Activated CD8-positive, alpha-beta memory T cell treated with anti-CD3 and anti-CD28 coated beads, Interleukin-2, amount 10 ng/mL, durations not matched to agents 7 days and 5 days (primary cell): ENCODE measurements around the gene DLG4. TPM values are rescaled to one million over a fixed set of nuclear protein-coding genes. Genes with fewer than 3 reads are reported as not detected.
"Not testable (repeated sequence)": the region's sequence is repeated elsewhere in the genome, so short reads cannot be mapped to it uniquely, and the experiment has no call there.

Experiments
- ATAC-seq: fragments of 150-1000 bp; cut with Tn5 transposase; one replicate; pipeline ENCODE4 v1.10.0; 2021; ENCODE audit warnings: moderate library complexity
- CTCF ChIA-PET: fragments of 350-600 bp; sonication (Branson Sonifier 250); formaldehyde crosslinking; loops from one replicate; lab custom pipeline; 2021; ENCODE audit warnings: antibody characterized with exemption; lab: Charles Lee
- DNase-seq: peaks from one replicate; pipeline ENCODE4 v3.0.0-alpha.2; 2020
- H3K27ac Mint-ChIP-seq: one replicate; pipeline ENCODE4 v1.8.0; 2021; ENCODE audit warnings: mild to moderate bottlenecking, mixed read lengths
- H3K27me3 Mint-ChIP-seq: one replicate; pipeline ENCODE4 v1.8.0; 2021; ENCODE audit warnings: mixed read lengths
- H3K36me3 Mint-ChIP-seq: one replicate; pipeline ENCODE4 v1.8.0; 2021; ENCODE audit warnings: mild to moderate bottlenecking, mixed read lengths
- H3K4me1 Mint-ChIP-seq: one replicate; pipeline ENCODE4 v1.8.0; 2021; ENCODE audit warnings: mixed read lengths
- H3K4me3 Mint-ChIP-seq: one replicate; pipeline ENCODE4 v1.8.0; 2021; ENCODE audit warnings: mild to moderate bottlenecking, moderate library complexity, mixed read lengths
- H3K9me3 Mint-ChIP-seq: one replicate; pipeline ENCODE4 v1.8.0; 2022; ENCODE audit warnings: low read depth, mixed read lengths
- total RNA-seq, 2 experiments: library from RNA; stranded (reverse); gene quantifications; one replicate each; pipeline ENCODE4 v1.2.3, GENCODE V29; 2021

The DLG4 gene
- total RNA-seq, 2 experiments from 2014 or later = 4.9 to 5.3 TPM

- CTCF ChIA-PET = interaction anchor here (0.9 to 1.8 kb wide), 2 partner anchors 18 to 150 kb away, joined by 3 to 4 read pairs; no protein-coding TSS in a partner anchor
- Mint-ChIP-seq H3K27ac (no peak overlapping the region), H3K36me3 (no peaks in the 10 kb centered on the region), H3K27me3 (no peaks in the 10 kb centered on the region), H3K4me3 (no peak overlapping the region), H3K4me1 (no peaks in the 10 kb centered on the region), H3K9me3 (no peaks in the 10 kb centered on the region)
- ATAC-seq (no peak), DNase-seq (no peak)
Measured at GRCh38 chr17:7195971-7196370, 23.7 kb downstream of the DLG4 start.

DNA sequence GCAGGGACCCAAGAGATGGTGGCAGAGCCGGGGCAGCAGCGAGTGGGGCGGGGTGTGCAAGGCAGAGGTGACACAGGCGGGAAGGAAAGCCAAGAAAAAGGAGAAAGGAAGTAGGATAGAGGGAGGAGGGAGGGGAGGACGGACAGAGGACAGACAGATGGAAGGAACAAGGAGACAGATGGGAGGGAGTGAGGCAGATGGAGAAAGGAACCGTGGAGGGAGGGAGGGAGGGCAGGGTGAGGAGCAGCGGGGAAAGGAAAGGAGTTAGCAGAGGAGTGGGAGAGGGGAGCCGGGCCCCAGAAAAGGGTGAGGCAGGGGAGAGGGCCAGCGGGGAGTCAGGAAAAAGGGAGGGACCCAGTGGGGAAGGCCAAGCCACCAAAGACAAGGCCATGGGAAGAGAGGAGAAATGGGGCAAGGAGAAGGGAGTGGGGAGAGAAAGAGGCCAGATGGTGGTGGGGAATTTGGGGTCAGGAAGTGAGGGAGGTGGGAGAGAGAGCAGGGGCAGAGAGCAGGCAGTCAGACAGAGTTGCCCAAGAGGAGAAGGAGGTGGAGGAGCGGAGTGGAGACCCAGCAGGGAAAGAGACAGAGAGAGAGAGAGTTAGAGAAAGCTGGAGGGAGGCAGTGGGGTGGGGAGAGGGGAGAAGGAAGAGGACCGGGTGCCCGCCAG is 27.2 kb downstream of the DLG4 start:
- Mint-ChIP-seq H3K36me3 (no peaks in the 10 kb centered on the region), H3K4me3 (no peak overlapping the region), H3K27me3 (no peaks in the 10 kb centered on the region), H3K9me3 (no peaks in the 10 kb centered on the region), H3K4me1 (no peaks in the 10 kb centered on the region), H3K27ac (no peak overlapping the region)
- CTCF ChIA-PET = no interaction called here
- no peak for ATAC-seq
- no peak for DNase-seq

DNA sequence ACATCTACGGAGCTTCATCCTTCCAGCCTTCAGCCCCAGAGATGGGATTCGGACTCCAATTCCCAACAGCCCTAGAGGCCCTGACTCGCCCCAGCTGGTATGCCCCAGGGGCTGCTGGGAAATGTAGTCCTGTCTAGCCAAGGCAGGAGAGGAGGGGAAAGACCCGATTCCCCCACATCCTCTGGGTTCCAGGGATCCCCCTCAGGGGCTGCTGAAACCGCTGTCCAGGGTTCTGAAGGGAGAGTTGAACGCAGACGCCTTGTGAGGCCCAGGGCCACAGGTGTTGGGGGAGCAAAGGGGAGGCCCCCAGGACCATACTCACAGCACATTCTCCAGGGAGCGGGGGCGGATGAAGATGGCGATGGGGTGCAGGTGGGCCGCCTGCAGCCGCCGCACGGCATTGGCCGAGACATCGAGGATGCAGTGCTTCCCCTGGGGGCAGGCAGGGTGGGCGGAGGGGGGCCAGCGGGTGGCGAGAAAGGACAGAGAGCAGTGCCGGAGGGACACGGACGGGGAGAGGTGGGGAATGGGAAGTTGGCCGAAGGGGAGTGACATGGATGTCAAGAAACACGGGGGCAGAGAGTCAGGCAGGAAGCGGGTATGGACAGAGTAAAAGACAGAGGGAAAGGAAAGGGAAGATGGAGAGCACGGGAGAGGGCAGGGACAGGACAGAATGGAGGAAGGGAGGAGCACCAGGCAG is 27.9 kb downstream of the DLG4 start:
- no peaks in the 10 kb centered on the region for H3K9me3 Mint-ChIP-seq
- CTCF ChIA-PET = interaction anchor here (1.0 to 1.3 kb wide), 2 partner anchors 15 to 59 kb away, joined by 3 read pairs; no protein-coding TSS in a partner anchor
- DNase-seq = peak; percentile 57
- no peak overlapping the region for H3K27ac Mint-ChIP-seq
- H3K4me3 Mint-ChIP-seq = no peak overlapping the region
- peak; percentile 62 for ATAC-seq
- H3K4me1 Mint-ChIP-seq = no peaks in the 10 kb centered on the region
- no peaks in the 10 kb centered on the region for H3K36me3 Mint-ChIP-seq
- no peaks in the 10 kb centered on the region for H3K27me3 Mint-ChIP-seq

- no peaks in the 10 kb centered on the region for H3K27me3 Mint-ChIP-seq
- no peaks in the 10 kb centered on the region for H3K9me3 Mint-ChIP-seq
- no peak overlapping the region for H3K4me3 Mint-ChIP-seq
- DNase-seq (no peak), ATAC-seq (no peak)
- no peak overlapping the region for H3K27ac Mint-ChIP-seq
- CTCF ChIA-PET = interaction anchor here (1.0 to 1.3 kb wide), 2 partner anchors 14 to 58 kb away, joined by 3 read pairs; no protein-coding TSS in a partner anchor
- H3K36me3 Mint-ChIP-seq = no peaks in the 10 kb centered on the region
- H3K4me1 Mint-ChIP-seq = no peaks in the 10 kb centered on the region
Measured at GRCh38 chr17:7191069-7191468, 28.6 kb downstream of the DLG4 start.

- H3K4me1 Mint-ChIP-seq = no peaks in the 10 kb centered on the region
- DNase-seq = no peak
- H3K27ac Mint-ChIP-seq = no peak overlapping the region
- CTCF ChIA-PET = interaction anchor here (1.0 to 1.3 kb wide), 3 partner anchors 12 to 58 kb away, joined by 3 to 4 read pairs (median 3); no protein-coding TSS in a partner anchor
- no peaks in the 10 kb centered on the region for H3K36me3 Mint-ChIP-seq
- no peaks in the 10 kb centered on the region for H3K9me3 Mint-ChIP-seq
- H3K4me3 Mint-ChIP-seq = no peak overlapping the region
- H3K27me3 Mint-ChIP-seq = no peaks in the 10 kb centered on the region
- ATAC-seq = no peak
Measured at GRCh38 chr17:7190276-7190917, 29.2 kb downstream of the DLG4 start.

DNA sequence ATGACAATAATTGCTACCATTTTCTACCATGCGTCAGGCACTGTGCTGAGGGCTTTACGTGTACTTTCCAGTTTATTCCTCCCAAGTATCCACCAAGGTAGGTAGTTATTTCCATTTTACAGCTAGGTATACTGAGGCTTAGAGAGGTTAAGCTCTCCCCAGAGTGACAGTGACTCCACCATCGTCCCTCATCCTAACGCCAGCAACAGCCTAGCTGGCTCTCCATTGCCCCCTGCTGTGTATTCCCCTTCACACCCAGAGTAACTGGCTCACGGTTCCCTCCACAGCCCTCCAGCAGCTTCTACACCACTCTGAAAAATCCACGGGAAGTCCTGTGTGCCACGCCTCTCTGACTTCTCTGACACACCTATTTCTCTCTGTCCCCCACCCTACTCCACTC is 33.4 kb downstream of the DLG4 start:
- H3K4me3 Mint-ChIP-seq = no peak overlapping the region
- CTCF ChIA-PET = interaction anchor here (1.1 to 1.2 kb wide), 2 partner anchors 9 to 140 kb away, joined by 5 to 10 read pairs; no protein-coding TSS in a partner anchor
- H3K27ac Mint-ChIP-seq = no peak overlapping the region
- H3K36me3 Mint-ChIP-seq = no peaks in the 10 kb centered on the region
- ATAC-seq (peak; percentile 42), DNase-seq (no peak)
- H3K4me1 Mint-ChIP-seq = no peaks in the 10 kb centered on the region
- H3K27me3 Mint-ChIP-seq = no peaks in the 10 kb centered on the region
- H3K9me3 Mint-ChIP-seq = no peaks in the 10 kb centered on the region

DNA sequence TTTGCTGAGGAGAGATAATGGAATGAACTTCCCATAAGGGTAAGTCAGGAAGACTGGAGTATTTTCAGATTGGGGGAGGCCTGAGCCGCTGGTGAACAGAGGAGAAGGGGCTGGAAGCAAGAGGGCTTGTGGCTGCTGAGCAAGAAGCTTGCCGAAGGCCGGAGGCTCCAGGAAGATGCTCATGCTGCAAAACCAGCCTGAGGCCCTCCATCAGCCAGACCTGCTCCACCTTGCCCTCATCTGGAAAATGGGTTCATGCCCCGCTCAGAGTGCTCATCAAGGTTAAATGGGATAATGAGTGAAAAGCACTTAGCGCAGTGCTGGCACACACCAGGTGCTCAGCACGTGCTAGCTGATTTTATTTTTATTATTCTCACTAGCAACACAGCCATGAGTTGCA is 35.0 kb downstream of the DLG4 start:
- ATAC-seq (no peak), DNase-seq (no peak)
- no peaks in the 10 kb centered on the region for H3K4me1 Mint-ChIP-seq
- H3K36me3 Mint-ChIP-seq = no peaks in the 10 kb centered on the region
- CTCF ChIA-PET = interaction anchor here (0.8 kb wide), 1 partner anchor 130 kb away, joined by 3 read pairs; no protein-coding TSS in a partner anchor
- no peak overlapping the region for H3K4me3 Mint-ChIP-seq
- no peaks in the 10 kb centered on the region for H3K9me3 Mint-ChIP-seq
- H3K27ac Mint-ChIP-seq = no peak overlapping the region
- no peaks in the 10 kb centered on the region for H3K27me3 Mint-ChIP-seq

DNA sequence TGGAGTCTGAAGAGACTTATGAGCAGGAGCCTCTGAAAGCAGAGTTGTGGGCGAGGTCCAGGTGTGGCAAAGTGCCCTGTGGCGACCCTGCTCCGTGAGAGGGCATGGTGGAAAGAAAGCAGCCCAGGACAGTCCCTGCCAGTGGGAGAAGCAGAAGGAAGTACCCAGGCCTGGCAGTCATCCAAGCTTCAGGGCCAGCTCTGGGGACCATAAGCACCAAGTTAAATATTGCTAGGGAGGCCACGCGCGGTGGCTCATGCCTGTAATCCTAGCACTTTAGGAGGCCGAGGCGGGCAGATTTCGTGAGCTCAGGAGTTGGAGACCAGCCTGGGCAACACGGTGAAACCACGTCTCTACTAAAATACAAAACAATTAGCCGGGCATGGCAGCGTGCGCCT is 35.5 kb downstream of the DLG4 start:
- Mint-ChIP-seq H3K27me3 (no peaks in the 10 kb centered on the region), H3K4me1 (no peaks in the 10 kb centered on the region), H3K27ac (no peak overlapping the region), H3K36me3 (no peaks in the 10 kb centered on the region), H3K9me3 (no peaks in the 10 kb centered on the region), H3K4me3 (no peak overlapping the region)
- ATAC-seq (peak; percentile 20), DNase-seq (no peak)
- CTCF ChIA-PET = interaction anchor here (1.1 kb wide), 1 partner anchor 112 kb away, joined by 3 read pairs; no protein-coding TSS in a partner anchor

GRCh38 chr17:7183433-7184090 is 36.1 kb downstream of the DLG4 start:
- Mint-ChIP-seq H3K9me3 (no peaks in the 10 kb centered on the region), H3K27me3 (no peaks in the 10 kb centered on the region), H3K4me3 (no peak overlapping the region), H3K36me3 (no peaks in the 10 kb centered on the region), H3K27ac (no peak overlapping the region), H3K4me1 (no peaks in the 10 kb centered on the region)
- no peak for DNase-seq
- CTCF ChIA-PET = interaction anchor here (1.1 to 2.0 kb wide), 2 partner anchors 113 to 131 kb away, joined by 3 to 4 read pairs; no protein-coding TSS in a partner anchor
- ATAC-seq = no peak

GRCh38 chr17:7182101-7182500 is 37.5 kb downstream of the DLG4 start:
- not testable (repeated sequence) for H3K36me3 Mint-ChIP-seq, H3K9me3 Mint-ChIP-seq, H3K27ac Mint-ChIP-seq, H3K4me1 Mint-ChIP-seq, ATAC-seq, DNase-seq, H3K4me3 Mint-ChIP-seq
- H3K27me3 Mint-ChIP-seq = peaks cover 10% of the 10 kb centered on the region
- CTCF ChIA-PET = interaction anchor here (1.5 to 2.0 kb wide), 2 partner anchors 114 to 130 kb away, joined by 4 read pairs; no protein-coding TSS in a partner anchor

DNA sequence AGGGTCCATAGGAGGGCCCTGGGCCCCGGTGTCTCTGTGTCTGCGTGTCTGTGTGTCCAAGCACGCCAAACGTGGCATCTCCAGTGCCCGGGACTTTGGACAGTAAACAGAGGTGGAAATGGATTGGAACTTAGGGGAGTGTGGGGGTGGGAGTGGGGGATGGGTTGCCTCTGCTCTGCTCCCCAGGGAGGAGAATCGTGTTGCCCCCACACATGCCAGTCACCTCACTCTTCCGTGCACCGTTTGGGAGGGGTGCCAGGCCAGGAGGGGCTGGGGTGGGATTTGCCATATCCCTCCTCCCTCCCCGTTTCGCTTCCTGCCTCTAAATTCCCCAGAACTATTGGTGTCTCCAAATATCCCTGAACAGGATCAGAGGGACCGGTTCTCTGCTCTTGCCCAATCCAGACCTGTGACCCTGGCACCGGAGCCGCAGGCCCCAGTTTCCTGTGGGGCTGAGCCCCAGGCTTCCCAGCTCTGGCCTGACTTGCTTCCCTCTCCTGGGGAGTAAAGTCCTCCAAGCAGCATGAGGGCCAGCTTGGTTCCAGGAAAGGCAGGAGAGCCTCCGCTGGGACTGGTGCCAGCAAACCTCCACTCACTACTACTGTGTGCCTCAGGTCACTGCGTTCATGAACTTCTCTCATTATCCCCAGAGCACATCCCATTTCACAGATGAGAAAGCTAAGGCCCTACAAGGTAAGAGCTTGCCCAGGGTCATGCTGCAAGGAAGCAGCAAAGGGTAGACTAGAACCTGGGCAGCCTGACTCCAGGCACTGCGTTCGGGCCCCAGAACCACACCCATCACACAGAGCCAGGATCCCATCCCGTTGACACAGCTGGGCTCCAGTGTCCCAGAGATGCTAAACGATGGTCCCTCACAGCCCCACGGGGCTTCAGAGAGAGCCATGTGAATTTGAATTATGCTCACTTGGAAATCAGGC is 40.0 kb downstream of the DLG4 start, which contains the start of gene ASGR1:
Gene ASGR1 (minus strand): TSS at position 54 of the 938 bp plus-strand sequence. CDS start 807 bp downstream, outside the sequence.
- H3K27me3 Mint-ChIP-seq = peaks cover 10% of the 10 kb centered on the region
- H3K4me3 Mint-ChIP-seq = peak within 1 kb of the TSS; percentile 53
- H3K9me3 Mint-ChIP-seq = no peaks in the 10 kb centered on the region
- no peaks in the 10 kb centered on the region for H3K36me3 Mint-ChIP-seq
- peaks cover 9% of the 10 kb centered on the region for H3K4me1 Mint-ChIP-seq
- no peak for DNase-seq
- no peak within 1 kb of the TSS for H3K27ac Mint-ChIP-seq
- CTCF ChIA-PET = interaction anchor here (2.5 to 3.6 kb wide), 3 partner anchors 43 to 135 kb away, joined by 12 to 41 read pairs (median 35); partner anchors contain the start of gene SLC16A11
- ATAC-seq = no peak

DNA sequence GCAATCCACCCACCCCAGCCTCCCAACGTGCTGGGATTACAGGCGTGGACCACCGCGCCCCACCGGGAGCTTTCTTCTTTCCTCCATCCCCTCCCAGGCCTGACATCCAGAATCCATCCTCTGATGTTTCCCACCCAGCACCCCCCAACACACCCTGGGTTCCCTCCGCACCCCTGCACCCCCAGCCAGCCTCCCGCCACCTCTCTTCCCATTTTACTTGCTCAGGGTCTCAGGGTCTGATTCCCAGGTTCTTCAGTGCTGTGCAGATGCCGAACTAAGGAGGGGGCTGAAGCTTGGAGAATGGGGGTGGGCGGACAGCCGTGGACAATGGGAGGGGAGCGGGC is 40.7 kb downstream of the DLG4 start:
- Mint-ChIP-seq H3K4me3 (no peak overlapping the region), H3K4me1 (peaks cover 9% of the 10 kb centered on the region), H3K36me3 (no peaks in the 10 kb centered on the region), H3K9me3 (no peaks in the 10 kb centered on the region), H3K27me3 (peaks cover 10% of the 10 kb centered on the region), H3K27ac (no peak overlapping the region)
- CTCF ChIA-PET = interaction anchor here (1.3 to 3.6 kb wide), 5 partner anchors 11 to 134 kb away, joined by 4 to 41 read pairs (median 23); partner anchors contain the start of gene SLC16A11
- no peak for ATAC-seq
- DNase-seq = no peak
